NCI-H2227 treated with DMSO at 0.1 percent for 48 hours (cell line): ENCODE data around the gene TMEM260.
"Not testable (repeated sequence)": the region's sequence is repeated elsewhere in the genome, so short reads cannot be mapped to it uniquely, and the experiment has no call there.

Experiments used
- DNase-seq: peaks from one replicate; lab custom pipeline; 2025; lab: John Stamatoyannopoulos, UW

TMEM260 gene

DNA sequence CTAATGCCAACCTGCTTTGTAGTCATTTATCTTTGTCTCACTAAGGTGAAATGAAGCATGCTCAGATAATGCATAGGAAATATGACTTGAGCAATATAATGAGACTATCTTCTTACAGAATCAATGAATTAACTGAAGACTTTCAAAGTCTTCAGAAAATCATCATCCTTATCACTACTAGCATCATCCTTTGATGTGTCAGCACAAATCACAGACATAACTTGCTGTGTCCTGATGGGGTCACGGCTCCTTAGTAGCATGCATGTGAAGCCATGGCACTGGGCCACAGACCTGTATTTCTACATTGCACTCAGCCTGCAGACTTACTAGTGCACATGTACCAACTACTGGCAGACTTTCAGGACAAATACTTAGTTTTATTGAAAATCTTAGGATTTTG, 18.9 kb downstream of the TMEM260 start:
- DNase-seq: no peak

DNA sequence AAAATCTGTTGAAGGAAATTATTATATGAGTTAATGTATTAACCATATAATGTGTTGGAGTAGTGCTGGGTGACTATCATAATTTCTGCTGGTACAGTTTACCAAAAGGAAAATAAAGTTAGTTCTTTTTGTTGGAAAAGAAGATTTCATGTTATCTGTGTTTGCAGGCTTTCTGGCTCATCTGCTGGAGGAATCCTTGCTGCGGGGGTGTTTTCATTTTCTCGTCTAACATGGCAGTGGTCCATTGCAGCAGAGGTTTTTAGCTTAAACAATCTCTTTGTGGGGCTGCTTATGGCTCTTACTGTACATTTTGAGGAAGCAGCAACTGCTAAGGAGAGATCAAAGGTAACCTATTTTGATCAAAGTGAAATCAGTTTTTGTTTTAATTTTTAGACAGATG, 24.1 kb downstream of the TMEM260 start:
- DNase-seq: no peak

DNA sequence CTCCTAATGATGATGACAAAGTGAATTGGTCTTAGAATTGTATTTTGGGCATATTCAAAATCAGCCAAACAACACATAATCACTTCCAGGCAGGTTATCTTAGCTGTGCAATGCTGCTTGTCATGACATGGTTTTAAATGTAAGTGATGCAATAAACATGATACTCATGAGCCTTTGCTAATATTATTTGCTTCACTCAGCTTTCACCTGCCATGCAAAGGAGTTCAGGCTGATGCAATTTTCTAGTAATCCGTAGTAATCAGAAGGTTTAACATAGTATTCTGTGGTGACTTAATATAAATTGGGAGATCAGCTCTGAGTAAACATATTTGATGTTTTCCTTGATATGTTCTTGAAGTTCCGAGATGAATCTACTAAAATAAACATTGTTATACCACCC, 29.1 kb downstream of the TMEM260 start:
- no peak for DNase-seq

GRCh38 chr14:56611663-56612062, 32.1 kb downstream of the TMEM260 start:
- DNase-seq: not testable (repeated sequence)

DNA sequence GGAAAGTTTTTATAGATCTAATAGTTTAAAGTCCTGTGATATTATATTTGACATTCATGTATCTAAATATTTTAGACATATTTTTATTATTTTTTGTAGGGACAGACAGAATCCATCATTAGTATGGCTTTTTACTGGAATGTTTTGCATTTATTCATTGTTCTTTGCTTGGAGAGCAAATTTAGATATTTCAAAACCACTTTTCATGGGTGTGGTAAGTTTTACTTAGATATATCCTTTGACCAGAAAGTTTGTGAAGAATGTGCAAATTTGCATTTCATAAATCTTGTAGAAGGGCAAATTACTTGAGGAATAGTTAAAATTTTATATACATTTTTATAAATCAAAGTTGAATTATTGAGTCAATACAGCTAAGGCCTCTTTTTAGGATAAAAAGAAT, 37.5 kb downstream of the TMEM260 start:
- no peak for DNase-seq

DNA sequence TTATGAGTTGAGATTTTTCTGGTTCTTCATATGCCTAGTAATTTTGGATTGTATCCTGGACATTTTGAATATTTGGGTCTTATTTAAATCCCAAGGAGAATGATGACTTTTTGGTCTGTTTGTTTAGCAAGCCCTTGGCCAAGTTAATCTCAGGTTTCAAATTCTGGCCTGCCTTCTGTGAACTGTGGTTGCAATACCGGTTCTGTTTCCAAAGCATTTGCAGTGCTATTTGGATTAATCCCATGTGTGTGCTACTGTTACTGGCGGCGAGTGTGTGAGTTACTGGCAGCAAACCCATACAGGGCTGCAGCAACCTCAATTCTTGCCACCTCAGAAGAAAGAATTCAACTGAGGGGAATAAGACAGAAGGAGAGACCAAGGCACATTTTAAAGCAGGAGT, 51.1 kb downstream of the TMEM260 start:
- DNase-seq: no peak

- no peak for DNase-seq
Observed at GRCh38 chr14:56632195-56632594, 52.6 kb downstream of the TMEM260 start.

DNA sequence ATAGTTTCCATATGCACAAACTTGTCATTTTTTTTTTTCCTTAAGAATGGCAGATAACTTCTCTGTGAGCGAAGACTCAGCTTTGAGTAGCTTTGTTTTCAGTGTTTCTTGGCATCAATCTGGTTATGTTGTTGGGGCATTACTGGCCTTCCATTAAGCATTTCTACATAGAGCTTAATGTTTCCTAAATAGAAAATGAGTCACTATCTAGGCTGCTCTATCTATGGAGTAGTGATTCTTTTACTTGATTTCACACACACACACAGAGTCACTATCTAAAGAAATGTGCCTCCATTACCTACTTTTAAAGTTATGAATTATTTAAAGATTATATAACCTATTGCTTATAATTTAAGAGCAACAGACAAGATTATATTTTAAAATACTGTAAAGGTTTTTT, 53.9 kb downstream of the TMEM260 start:
- DNase-seq: no peak

GRCh38 chr14:56635041-56635440, 55.4 kb downstream of the TMEM260 start:
- no peak for DNase-seq

DNA sequence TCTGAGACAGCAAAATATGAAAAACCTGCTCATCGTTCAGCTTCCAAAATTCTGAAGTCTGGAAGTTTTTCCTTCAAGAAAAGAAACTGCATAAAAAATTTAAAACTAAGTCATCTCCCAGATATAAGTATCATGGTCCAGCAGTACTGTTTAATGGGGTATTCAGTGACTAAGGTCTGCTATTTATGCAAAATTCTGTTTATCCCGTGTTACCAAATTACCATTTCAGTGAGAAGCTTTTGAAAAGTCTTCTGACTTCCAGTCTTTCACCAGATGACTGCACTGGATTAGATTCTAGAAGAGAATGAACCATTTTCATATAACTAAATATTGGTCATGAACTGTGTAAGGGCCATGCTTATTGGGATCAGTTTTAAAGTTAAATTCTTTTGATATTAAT, 67.9 kb downstream of the TMEM260 start:
- DNase-seq: no peak

DNA sequence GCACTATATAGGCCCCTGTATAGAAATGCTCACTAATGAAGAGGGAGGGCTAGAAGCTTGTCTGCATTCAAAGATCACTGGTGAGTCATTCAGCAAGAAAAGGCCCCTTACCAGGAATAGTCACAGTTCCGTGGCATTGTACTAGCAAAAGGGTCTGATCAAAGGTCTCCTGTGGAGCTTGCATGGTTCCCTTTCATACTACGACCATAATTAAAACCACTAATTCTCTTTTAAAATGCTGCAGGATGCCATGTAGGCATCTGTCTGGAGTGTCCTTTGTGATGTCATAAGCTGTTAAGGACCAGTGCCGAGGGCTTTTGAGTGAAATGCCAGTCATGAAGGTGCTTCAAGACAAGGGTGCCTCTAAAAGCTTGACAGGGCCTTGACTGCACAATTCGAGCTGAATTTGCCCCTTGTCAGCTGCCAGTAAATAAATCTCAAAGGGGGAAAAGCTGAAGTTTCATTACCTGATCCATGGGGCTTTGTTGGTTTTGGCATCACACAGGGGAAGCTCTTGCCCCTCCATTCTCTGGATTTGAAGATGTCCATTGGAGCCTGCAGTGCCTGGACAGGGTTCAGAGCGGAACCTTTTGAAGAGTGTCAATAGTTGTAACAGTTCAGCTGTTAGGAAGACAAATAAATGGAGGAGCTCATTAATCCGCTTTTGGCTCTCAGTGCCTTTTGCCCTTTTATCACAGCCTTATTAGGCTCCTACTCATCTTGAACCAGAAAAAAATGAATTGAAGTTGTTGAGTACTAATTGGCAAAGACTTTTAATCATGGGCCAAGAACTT, 69.1 kb downstream of the TMEM260 start:
- DNase-seq: peak; percentile 10

- no peak for DNase-seq
Observed at GRCh38 chr14:56649382-56649781, 69.8 kb downstream of the TMEM260 start.

DNA sequence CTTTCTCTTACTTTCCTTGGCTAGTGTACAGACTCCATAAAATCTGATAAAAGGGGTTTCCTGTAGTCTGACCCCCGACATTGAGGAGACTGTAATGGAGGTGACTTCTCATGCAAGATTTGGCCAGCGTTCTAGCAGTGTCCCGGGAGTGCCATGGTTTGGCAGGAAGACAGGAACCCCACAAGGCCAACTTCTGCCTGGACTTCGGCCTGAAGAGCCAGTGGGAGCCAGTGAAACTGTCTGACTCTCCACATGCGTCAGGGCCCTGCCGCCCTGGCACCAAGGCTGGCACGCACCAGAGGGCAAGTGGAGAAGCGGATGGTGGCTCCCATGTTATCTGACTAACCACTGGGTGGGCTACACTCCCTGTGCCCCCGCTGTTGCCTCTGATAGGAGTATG, 70.5 kb downstream of the TMEM260 start:
- no peak for DNase-seq

DNA sequence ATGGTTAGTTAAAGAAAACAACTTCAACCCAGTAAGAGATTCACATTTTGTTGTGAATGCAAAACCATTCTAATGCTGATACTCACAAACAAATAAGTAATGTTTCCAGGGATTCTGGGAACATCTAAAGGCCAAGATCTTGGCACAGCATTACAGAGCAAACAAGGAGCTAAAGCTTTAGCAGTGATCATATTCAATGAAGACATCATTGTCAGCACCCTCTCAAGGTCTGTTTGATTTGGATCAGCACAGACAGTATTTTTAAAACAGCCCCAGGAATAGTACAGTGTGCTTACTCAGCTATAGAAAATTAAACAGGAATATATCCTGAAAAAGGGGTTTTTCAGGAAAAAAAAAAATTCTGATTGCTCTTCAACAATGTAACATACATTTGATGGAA, 71.4 kb downstream of the TMEM260 start:
- no peak for DNase-seq

DNA sequence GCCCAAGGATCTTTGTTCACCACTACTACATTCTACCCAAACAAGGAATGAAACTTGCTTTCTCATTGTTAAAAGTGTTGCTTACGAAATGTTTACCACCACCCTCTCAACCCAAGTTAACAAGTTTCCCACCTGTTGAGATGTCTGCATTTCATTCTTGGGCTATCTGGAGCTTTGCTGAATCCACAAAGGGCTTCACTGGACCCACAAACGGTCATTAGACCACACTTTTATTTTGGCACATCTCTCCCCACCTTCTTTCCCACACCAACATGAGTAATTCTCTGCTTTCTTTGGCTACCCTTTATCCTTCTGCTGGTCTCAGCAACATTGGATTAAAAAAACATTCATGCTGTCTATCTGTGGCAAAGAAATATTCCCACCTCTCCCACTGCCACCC, 78.0 kb downstream of the TMEM260 start:
- DNase-seq: no peak

GRCh38 chr14:56659378-56659777, 79.8 kb downstream of the TMEM260 start:
- DNase-seq: no peak

DNA sequence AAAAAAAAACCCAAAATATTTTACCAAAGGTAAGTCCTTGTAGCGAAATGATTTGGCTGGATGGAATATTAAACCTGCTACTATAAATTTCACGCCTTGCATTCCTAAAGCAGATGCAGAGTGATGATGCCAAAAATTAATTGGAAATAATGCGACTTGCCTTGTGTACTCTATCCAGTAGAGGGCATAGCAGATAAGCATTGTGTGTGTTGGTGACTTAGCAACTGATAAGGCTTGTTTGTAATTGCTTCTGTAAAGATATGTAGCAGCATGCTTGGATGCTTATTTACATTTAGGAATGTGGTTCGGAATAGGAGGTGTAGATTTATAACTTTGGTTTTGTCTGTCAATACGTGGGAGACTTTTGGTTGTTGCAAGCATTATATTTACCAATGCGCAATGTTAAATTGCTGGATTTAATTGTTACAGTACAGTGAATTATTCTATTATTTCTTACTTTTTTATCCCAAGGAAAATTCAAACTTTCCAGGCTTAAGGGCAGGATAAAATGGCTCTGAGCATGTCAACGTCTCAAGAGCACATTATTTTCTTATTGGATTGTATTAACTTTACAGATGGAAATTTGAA, 80.5 kb downstream of the TMEM260 start:
- peak; percentile 11 for DNase-seq

GRCh38 chr14:56660677-56661389, 81.2 kb downstream of the TMEM260 start:
- DNase-seq: no peak

DNA sequence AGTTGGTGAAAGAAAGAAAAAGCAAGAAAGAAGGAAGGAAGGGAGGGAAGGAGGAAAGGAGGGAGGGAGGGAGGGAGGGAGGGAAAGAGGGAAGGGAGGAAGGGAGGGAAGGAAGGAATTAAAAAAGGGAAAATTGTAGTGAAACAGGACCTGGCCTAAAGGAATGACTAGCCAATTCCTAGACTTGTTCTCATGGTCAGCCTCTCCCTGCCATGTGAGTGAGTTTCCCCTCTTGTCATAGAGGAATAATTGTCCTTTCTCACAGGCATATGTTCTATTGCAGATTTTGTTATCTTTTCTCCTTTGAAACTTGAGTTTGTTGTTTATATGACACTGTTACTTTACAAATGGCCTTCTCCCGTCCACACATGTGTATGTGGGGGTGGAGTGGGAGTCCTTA, 81.9 kb downstream of the TMEM260 start:
- DNase-seq: no peak

GRCh38 chr14:56664811-56665421, 85.3 kb downstream of the TMEM260 start:
- no peak for DNase-seq

DNA sequence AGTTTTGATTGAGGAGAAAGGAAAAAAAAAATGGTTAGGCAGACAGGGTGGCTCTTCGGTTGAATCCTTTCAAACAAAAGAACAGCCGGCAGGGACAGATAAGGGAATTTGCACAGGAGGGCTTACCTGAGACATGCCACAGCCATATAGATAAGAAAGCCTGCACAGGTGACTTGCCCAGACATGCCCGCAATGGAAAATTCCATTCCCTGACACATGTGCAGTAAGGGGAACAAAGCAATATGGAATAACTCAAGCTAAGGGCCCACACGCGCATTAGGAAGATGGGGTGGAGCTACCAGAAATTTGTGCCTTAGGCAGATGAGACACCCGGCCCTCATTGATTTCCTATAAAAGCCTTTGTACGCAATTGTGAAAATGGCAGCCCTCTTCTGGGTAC, 86.7 kb downstream of the TMEM260 start:
- no peak for DNase-seq

GRCh38 chr14:56666716-56667115, 87.1 kb downstream of the TMEM260 start:
- no peak for DNase-seq

- not testable (repeated sequence) for DNase-seq
Observed at GRCh38 chr14:56667290-56667689, 87.7 kb downstream of the TMEM260 start.
